GM21737 (cell line): ENCODE data around the gene FARP1.

Experiments used
- ATAC-seq: cut with Tn5 transposase; IDR thresholded peaks from one replicate; pipeline ENCODE4 v1.9.1; 2021; ENCODE audit warnings: mild to moderate bottlenecking, moderate library complexity; ENCODE audit not compliant: unreplicated experiment

Gene FARP1, protein sequence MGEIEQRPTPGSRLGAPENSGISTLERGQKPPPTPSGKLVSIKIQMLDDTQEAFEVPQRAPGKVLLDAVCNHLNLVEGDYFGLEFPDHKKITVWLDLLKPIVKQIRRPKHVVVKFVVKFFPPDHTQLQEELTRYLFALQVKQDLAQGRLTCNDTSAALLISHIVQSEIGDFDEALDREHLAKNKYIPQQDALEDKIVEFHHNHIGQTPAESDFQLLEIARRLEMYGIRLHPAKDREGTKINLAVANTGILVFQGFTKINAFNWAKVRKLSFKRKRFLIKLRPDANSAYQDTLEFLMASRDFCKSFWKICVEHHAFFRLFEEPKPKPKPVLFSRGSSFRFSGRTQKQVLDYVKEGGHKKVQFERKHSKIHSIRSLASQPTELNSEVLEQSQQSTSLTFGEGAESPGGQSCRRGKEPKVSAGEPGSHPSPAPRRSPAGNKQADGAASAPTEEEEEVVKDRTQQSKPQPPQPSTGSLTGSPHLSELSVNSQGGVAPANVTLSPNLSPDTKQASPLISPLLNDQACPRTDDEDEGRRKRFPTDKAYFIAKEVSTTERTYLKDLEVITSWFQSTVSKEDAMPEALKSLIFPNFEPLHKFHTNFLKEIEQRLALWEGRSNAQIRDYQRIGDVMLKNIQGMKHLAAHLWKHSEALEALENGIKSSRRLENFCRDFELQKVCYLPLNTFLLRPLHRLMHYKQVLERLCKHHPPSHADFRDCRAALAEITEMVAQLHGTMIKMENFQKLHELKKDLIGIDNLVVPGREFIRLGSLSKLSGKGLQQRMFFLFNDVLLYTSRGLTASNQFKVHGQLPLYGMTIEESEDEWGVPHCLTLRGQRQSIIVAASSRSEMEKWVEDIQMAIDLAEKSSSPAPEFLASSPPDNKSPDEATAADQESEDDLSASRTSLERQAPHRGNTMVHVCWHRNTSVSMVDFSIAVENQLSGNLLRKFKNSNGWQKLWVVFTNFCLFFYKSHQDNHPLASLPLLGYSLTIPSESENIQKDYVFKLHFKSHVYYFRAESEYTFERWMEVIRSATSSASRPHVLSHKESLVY

DNA sequence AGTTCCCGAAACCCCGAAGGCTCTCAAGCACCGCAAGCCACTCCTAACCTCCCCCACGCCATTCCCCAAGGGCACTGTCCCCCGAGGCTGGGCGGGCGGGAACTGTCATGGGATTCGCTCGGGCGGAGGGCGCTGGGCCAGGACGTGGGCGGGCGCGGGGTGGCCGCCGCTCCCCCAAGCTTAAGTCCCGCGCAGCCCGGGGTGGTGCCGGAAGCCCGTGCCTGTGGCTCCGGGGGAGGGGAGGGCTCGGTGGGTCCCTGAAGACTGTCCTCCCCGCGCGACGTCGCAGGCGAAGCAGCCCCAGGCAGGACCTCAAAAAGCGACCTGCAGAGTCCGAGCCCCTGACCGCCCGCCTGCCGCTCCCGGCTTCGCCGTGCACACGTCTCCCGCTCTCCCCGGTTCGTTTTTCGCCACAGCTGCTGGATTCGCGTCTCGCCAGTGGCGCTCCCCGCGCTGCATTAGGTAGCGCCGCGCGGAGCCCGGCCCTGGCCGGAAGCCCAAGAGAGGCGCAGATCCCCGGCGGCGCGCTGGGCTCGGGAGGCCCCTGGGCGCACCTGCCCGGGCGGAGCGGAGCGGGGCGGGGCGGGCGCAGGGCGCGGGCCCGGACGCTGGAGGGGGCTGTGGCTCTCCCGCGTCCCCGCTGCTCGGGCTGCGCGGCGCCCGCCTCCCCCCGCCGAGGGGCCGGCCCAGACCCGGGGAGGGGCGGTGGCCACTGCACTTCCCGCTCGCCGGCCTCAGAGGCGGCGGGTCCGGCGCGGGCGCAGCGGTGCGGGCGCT is at the start of gene FARP1:
Gene FARP1 (plus strand): TSS at position 715 of the 777 bp plus-strand sequence. CDS start 70,149 bp downstream, outside the sequence.
- peak; percentile 88 for ATAC-seq

DNA sequence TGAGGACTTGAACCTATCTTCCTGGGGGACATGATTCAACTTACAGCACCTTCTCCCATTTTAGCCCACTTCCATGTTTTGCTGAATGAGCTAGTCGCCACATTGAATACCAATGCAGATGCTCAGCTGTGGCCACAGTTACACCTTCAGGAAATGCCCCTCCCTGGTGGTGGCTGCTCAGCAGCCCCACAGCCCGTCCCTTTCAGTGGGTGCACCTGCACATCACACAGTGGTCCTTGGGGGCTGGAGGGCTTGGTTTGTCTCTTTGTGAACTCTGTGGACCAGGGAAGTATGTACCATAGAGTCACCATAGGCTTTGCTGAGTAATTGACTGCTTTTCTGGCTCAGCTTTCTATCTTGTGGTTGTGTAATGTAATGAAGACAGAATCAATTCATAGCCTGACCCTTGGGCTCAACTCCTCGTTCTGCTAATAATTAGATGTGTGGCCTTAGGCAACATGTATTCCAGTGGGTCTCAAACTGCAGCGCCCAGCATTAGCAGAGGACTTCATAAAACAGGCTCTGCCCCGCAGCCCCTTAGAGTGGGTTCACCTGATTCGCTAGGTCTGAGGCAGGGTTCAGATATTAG is 48.1 kb upstream of the FARP1 start:
- ATAC-seq, result no peak

DNA sequence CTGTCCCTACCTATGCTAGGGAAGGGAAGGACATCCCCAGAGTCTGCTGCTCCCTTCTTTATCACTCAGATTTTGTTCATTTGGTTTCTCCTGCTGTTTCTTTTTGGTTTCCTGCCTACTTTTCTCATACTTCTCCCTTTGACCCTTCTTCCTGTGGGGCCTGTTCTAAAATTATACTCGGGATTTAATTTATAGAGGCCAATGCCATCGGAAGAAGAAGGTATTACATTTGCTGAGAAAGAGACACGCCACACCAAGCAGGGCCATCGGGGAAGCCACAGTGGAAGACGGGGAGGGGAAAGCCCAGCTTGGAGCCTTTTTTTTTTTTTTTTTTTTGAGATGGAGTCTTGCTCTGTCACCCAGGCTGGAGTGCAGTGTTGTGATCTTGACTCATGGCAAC is 46.8 kb upstream of the FARP1 start:
- no peak for ATAC-seq

DNA sequence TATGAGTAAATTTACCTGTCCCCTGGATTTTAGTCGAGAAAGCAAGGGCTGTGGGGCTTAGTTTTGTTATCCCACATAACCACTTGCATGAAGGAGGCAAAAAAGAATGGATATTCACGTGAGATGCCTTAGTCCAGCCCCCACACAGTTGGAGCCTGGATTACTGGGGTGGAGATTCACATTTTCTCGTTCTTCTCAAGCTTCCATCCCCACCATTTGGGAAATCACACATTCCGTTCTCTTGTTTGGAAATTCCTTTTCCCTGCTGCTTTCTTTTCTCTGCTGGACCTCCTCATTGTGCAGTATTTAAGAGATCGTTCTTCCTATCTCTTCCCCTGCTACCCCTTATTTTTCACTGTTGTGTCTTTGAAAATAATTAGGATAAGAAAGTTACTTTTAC is 45.1 kb upstream of the FARP1 start:
- no peak for ATAC-seq

DNA sequence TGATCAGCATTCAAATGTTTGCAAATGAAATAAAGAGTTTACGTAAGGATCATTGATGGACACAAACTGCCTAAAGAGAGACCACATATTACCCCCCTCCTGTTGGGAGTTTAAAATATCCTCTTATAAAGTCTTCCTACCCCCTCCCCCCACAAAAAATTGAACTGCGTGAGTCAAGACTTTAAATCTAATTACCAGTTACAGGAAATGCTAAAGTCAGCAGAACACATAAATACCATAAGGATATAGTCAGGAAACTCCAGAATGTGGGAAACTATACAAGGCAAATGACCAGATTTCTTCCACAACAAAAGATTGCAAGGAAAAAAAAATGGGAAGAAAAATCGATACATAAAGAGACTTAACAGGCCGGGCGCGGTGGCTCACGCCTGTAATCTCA is 44.4 kb upstream of the FARP1 start:
- no peak for ATAC-seq

DNA sequence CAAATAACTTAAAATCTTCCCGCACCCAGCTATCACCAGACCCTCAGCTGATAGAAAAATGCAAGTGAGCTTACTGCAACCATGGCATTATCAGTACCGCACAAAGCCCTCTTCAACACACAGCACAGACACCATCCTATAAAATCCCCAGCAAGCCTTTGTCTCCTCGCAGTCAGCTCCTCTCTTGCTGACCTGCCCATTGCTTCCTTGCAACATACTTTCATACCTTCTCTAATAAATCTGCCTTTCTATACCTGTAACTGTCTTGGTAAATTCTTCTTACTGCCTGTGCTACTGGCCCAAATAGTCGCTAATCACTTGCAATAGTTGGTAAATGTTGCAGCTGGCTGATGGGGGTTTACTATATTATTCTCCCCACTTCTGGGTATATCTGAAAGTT is 43.3 kb upstream of the FARP1 start:
- no peak for ATAC-seq

DNA sequence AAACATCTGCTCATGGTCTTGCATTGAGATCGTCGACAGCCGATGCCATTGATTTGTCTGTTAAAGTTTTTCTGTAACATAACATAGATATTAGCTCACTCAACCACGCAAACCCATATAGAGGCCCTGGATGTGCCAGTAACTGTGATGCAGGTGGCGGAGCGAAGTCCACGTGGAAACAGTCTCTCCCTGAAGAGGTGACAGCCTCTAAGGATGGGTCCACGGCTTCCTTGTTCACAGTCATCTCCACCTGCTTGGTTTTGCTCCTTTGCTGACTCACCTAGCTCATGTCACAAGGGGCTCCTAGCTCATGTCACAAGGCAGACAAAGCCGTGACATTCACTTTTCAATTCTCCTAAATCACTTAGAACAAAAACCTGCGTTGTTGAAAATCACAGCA is 42.4 kb upstream of the FARP1 start:
- ATAC-seq, result no peak

DNA sequence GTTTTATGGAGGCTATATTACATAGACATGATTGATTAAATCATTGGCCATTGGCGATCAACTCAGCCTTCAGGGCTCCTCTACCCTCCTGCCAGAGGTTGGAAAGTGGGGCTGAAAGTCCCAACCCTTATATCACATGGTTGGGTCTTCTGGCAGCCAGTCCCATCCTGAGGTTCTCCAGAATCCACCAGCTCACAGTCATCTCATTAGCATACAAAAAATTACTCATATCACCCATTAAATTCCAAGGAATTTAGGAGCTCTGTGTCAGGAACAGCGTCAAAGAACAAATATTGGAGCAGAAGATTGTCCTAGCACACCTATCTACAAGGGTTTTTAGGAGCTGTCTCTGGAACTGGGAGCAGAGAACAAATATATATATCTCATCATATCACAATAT is 39.4 kb upstream of the FARP1 start:
- no peak for ATAC-seq

DNA sequence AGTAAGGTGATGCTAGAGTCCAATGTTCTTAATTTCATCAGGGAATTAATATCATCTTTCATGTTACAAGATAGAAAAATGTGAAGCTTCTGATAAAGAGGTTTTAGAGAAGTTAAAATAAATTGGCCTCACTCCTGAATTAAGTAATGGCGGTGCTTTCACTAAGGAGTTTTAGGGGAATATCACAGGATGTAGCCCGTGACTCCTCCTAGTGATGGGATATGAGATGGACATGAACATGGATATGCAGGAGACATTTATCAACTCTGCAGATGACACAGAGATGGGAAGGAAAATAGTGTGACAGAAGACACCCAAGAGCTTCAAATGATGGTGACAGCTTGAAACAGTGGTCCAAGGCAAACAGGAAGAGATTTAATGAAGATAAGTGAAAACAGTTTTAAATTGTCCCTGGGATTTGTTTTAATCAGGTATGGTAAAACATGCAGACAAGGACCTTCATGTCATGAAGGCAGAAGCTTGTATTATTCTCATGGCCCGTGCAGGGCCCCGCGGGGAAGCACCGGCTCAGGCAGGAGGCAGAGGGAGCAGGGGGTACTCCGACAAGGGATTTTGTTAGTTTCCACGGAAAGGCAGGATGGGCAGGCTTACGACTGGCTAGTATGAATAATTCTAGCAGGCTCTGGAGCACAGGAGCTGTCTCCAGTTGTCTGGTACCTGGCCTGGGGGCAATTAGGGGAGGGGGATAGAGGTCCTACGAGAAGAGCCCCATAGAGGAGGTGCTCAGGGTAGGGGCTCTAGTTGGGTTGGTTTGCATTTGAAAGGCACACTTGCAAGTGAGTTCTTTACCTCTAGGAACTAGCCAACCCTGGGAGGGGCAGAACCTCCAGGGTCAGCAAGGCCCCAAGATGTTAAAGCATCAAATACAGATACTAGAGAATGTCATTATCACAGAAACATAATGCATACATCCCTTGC is 38.7 kb upstream of the FARP1 start:
- no peak for ATAC-seq

DNA sequence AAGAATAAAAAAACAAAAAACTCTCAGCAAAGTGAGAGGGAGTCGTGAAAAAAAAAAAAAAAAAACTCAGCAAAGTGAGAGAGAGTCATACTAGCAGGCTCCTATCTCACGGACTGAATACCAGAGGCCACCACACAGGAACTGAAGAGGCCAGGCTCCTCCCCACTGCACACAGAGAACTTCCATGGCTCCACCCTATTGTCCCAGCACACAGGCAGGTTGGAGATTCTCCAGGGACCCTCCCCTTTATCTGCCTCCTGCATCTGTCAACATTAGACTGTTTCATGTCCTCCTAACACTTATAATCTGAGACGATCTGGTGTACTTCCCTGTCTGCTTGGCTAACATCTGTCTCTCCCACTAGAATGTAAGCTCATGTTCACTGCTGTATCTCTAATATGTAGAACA is 37.0 kb upstream of the FARP1 start:
- ATAC-seq, result no peak

DNA sequence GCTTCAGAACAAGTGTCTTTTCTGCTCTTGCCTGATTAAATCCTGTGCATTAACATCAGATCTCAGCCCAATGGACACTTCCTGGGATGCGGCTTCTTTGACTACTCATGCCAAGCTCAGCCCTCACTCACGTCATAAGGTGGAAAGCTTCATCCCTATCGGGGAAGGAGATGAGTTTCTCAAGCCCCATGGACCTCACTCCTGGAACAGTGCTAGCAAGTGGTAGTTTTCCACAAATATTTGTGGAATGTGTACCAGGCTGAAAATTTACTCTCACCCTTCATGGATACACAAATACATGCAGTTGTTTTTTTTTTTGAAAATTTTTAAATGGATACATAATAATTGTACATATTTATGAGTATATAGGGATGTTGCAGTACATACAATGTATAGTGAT is 34.6 kb upstream of the FARP1 start:
- ATAC-seq, result no peak

DNA sequence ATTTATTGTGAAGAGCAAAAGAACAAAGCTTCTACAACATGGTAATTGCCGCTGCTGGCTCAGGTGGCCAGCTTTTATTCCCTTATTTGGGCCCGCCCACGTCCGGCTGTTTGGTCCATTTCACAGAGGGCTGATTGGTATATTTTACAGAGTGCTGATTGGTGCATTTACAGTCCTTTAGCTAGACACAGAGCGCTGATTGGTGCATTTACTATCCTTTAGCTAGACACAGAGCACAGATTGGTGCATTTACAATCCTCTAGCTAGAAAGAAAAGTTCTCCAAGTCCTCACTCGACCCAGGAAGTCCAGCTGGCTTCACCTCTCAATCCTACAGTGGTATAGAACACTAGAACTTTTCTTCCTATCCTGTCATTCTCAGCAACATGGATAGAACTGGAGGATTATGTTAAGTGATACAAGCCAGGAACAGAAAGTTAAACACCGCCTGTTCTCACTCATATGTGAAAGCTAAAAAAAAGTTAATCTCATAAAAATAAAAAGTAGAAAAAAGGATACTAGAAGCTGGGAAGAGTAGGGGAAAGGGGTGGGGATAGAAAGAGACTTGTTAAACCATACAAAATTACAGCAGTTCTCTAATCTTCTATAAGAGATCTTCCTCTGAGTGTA is 33.6 kb upstream of the FARP1 start:
- no peak for ATAC-seq

DNA sequence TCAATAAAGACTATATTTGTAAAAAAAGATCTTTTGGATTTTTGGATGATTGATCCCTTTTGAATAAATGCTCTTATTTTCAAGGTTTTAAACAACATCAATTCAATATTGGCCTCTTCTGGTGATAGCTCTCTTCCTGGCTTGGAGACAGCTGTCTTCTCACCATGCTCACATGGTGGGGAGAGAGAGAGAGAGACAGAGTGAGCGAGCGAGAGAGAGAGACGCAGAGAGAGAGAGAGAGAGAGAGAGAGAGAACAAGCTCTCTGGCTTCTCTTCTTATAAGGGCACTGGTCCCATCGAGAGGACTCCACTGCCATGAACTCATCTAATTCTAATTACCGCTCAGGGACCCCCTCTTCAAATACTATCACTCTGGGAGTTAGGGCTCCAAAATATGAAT is 32.1 kb upstream of the FARP1 start:
- no peak for ATAC-seq

DNA sequence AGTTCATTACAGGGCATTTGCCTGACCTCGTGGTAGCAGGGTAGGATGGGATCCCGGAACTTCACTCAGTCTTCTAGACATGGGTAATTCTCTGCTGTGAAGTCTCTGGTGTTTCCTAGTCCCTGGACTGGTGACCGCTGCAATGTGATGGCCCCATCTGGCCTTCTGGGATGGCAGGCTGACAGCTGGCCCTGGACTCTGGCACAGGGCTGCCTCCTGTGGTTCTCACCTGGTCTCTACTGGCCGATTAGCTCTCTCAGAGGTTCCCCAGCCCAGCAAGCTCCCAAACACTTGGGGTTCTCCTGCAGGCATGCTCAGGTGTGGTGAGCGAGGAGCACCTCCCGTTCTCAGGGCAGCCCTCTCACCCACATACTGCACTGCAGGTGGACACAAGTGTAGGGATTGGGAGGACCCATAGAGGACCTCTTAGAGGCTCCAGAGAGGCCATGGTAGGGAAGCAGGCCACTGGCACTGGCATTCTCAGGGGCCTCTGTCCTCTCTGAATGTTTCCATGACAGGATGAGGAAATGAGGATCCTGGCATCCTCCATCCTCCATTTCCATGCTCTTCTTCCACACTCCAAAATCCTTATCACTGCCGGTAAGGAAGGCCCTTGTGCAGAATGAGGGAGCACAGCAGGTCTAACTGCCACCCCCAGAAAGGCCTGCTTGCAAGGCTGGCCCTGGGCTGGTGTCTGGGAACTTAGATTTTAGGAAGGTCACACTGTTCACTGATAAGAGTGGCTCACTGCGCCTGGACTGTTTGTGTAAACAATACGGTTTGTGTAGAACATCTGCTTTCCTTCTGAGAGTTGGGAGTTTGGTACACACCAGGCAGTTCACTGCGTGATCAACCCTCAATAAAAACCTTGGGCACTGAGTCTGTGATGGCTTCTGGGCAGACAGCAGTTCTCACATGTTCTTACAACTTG is 31.5 kb upstream of the FARP1 start:
- ATAC-seq, result no peak

DNA sequence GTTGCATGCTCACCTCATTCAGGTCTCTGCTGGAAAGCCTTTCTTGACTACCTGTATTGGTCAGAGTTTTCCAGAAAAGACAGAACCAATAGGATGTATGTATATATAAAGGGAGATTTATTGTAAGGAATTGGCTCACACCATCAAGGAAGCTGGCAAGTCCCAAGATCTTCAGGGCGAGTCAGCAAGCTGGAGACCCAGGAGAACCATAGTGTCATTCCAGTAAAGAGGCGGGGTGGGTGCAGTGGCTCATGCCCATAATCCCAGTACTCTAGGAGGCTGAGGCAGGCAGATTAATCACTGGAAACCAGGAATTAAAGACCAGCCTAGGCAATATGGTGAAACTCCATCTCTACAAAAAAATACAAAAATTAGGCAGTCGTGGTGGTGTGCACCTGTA is 30.4 kb upstream of the FARP1 start:
- ATAC-seq, result no peak

DNA sequence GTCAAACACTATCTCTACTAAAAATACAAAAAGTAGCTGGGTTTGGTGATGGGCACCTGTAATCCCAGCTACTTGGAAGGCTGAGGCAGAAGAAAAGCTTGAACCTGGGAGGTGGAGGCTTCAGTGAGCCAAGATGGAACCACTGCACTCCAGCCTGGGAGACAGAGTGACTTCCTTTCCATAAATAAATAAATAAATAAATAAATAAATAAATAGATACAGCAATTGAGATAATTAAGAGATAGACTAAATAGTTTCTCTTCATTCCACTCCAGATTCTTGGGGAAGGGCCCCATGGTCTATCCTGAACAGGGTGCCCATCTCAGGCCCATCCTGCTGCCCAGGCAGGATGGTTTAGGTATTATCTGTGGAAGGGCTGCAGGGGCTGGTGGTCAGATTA is 24.0 kb upstream of the FARP1 start:
- no peak for ATAC-seq

DNA sequence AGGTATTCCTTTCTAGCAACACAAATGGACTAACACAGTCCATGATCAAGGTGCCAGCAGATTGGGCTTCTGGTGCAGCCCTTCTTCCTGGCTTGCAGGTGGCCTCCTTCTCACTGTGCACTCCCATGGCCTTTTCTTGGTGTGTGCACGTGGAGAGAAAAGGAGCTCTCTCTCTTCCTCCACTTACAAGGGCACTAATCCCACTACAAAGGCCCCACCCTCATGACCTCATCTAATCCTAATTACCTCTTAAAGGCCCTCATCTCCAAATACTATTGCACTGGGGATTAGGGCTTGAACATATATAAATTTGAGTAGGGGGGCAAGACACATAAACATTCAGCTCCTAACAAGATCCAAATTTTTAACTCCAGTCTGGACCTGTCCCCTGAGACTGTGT is 19.7 kb upstream of the FARP1 start:
- ATAC-seq, result no peak
